GM12892 (cell line): Measurements from ENCODE around the gene RALGDS.

Experiments used
- DNase-seq: peaks from one replicate; pipeline ENCODE4 v3.0.0; 2011; ENCODE audit not compliant: insufficient read length
- FAIRE-seq: peaks from 2 replicates; lab custom pipeline; 2011; peaks lifted over from hg19 to GRCh38; lab: Jason Lieb, UNC
- POLR2A ChIP-seq: IDR thresholded peaks from 2 replicates; pipeline ENCODE4 v1.6.1; 2011; ENCODE audit warnings: low read depth, low read length, control low read depth
- POLR2AphosphoS5 ChIP-seq: IDR thresholded peaks from 2 replicates; pipeline ENCODE4 v1.6.1; 2011; ENCODE audit warnings: low read depth, low read length, control low read depth
- TAF1 ChIP-seq: IDR thresholded peaks from 2 replicates; pipeline ENCODE4 v1.6.1; 2011; ENCODE audit warnings: low read depth, mild to moderate bottlenecking, control low read depth, low read length, borderline replicate concordance

Gene RALGDS

DNA sequence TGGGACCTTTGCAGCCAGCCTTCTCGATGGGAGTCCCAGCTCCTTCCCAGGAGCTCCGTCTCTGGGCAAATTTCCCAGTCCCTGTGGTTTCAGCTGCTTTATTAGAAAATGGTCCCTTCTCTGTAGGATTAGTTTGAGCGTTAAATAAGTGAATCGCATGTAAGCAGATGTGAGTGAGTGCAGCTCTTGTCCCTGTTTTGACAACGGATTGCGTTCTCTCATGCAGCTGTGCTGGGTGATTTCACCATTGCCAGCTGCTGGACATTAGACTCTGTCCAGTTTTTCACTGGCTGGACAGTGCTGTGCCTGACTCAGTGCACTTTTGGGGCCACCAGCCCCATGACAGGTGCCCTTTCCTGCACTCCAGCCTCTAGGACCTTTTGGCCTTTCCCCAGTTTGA, 70.9 kb downstream of the RALGDS start:
- TF ChIP-seq POLR2A: no peak
- no peak for TF ChIP-seq POLR2AphosphoS5
- no peak for TF ChIP-seq TAF1
- no peak for FAIRE-seq
- DNase-seq: no peak

GRCh38 chr9:133049043-133049442, 72.0 kb downstream of the RALGDS start:
- no peak for DNase-seq
- TF ChIP-seq POLR2AphosphoS5 (no peak), POLR2A (no peak), TAF1 (no peak)
- no peak for FAIRE-seq

DNA sequence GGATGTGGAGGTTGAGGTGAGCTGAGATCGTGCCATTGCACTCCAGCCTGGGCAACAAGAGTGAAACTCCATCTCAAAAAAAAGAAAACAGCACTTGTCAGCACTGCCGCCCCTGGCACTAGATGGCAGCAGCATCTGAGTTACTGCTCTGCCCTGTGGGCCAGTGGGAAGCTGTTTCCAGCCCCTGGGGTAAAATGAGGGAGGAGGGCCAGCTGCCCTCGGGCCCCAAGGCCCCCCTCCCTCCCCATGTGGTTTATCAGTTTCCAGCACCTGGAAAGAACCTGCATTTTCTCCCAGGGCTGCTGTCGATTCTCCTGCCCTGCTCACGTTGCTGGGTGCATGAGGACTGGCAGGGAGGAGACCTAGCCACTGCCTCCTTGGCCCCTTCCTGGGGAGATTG, 72.4 kb downstream of the RALGDS start:
- DNase-seq (no peak), FAIRE-seq (no peak)
- TF ChIP-seq POLR2A: no peak
- no peak for TF ChIP-seq TAF1
- no peak for TF ChIP-seq POLR2AphosphoS5
